NCI-H2171 (cell line): Measurements from ENCODE around the gene EMP1.
A peak's percentile ranks its signal among the peaks of the same experiment; 100 is the strongest.

Experiments
- DNase-seq: peaks from one replicate; lab custom pipeline; 2025; lab: John Stamatoyannopoulos, UW

EMP1 gene

DNA sequence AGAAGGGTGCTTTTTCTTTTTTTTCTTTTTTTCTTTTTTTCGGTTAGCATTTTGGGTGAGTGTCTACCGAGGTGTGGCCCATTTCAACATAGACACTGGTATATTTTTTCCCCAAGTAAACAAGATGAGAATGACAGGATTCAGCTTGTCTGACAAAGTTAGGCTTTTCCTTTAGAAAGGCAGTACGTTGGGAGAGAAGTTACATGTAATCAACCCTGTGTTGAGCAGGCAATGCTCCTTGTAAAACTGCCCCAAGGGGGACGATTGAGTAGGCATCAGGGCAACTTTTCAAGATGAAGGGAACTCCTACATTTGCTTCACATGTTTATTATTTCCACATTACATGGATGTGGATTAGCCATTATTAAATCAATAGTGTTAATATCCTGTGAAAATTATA is 1.7 kb downstream of the EMP1 start:
- DNase-seq = no peak

GRCh38 chr12:13198876-13199275 is 2.4 kb downstream of the EMP1 start:
- DNase-seq = no peak

- DNase-seq = no peak
Observed at GRCh38 chr12:13199592-13199991, 3.1 kb downstream of the EMP1 start.

- DNase-seq = no peak
Observed at GRCh38 chr12:13200841-13201240, 4.3 kb downstream of the EMP1 start.

DNA sequence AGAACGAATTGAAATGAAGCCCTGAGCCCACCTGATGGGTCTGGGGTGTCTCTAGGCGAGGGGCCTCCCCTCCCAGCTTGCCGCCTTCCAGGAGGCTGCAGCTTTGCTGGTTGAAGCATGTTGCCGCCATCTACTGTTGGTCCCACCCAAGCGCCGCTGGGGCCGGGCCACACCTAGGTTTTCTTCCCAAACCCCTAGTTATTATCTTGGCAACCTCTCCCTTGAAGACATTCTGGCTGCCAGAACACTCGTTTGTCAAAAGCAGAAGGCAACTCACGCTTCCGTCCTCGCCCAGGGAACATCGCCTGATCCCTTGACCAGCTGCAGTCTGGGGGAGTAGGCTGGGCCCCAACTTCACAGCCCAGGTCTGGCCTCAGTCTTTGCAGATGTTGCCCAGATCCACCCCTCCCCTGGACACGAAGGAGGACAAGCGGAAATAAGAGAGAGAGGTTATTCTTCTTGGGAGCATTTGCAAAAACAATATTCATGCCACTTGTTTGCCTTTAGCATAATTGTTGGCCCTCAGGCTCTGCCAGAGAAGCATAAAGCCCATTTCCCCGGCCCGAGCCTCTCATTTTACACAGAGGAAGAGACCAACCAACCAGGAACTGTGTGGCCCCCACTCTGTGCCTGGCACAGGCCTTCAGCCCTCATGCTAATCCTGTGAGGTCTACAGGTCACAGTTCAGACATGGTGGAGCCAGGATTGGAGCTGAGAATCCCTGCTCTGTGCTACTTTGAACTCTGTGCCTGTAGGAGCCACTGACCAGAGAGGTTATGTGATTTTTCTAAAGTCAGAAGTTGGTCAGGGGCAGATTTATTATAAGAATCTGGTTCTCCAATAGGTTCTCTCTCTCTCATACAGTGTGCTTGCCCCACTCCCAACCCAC is 6.8 kb downstream of the EMP1 start:
- DNase-seq = no peak

- no peak for DNase-seq
Observed at GRCh38 chr12:13204428-13204827, 7.9 kb downstream of the EMP1 start.

DNA sequence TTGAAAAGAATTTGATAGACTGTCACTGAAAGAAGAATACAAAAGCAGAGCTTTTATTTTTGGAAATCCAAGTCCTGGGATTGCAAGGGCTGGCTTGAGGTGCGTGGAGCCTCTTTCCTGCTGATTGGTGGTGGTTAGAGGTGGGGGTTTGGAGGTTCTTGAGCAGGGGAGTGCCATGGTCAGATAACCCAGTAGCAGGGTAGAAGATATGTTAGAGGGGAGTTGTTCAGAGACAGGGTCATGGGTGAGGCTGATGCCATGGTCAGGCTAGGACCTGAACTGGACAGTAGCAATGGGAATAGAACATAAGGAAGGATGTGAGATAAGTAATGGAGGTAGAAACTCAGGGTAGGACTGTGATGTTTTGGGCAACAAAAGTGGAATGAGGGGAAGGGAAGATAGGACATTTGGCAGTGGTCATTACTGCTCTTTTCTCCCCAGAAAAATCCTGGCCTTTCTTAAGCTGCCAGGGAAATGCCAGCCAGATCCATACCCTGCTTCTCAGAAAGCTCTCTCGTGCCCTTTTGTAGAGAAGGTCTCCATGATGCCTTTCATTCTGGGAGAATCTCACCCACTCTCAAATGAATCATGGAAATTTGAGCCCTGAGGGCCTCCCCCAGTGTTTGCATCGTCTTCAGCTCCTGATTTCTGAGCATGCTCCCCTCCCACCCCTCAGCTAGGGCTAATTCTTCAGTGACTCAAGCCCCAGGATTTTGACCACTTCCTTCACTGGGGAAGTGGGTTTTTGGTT is 9.5 kb downstream of the EMP1 start:
- no peak for DNase-seq

DNA sequence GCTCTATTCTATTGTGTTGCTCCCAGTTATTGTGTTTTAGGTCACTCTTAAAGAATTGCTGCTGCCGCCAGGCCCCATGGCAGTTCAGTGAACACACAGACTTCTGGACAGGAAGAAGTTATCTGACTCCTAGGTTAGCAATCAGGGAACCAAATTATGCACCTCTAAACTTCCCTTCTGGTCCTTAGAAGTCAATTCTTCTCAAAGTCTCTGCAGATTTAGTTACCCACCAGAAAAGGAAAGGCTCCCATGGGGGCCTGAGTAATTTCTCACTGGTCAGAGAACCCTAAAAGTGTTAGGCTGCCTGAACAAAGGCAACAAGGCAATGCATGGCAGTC is 10.0 kb downstream of the EMP1 start:
- DNase-seq = no peak

DNA sequence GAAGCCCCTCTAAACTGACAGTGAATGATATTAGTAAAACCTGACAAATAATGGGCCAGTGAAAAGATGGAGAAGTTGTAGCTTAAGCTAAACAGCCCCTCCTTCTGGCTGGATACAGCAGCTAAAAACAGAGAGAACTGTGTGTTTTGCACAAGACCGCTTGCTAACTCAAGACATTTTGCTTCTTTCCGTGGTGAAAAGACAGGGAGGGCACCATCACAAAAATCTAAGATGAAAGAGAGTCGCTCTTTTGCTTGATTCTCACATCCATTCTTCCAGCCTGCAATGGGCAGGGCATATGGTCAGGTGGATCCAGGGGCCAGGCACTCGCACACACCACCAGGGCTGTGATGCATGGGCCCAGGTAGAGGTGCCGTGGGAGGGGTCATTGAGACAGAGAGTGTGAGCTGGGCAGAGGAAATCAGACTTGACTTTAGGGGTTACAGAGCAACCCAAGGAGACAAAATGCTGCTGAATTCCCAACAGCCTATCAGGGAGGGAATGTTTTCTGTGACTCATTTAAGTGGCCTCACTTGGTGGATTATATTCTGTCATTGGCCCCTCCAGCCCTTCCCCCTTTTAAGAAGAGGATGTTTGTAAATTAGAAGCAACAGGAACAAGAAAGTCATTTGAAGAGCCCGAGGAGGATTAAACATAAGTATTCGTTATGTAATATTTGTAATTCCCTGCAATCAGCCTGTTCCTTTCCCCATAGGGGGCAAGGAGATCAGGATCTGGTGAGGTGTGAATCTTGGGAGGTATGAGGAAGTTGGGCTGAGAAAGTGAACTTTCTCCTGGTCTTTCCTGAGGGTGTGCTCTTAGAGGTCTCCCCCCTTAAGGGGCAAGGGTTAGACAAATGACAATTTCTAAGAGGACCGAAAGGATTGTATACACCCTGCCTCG is 12.3 kb downstream of the EMP1 start:
- no peak for DNase-seq

- DNase-seq = no peak
Observed at GRCh38 chr12:13209436-13210235, 13.1 kb downstream of the EMP1 start.

DNA sequence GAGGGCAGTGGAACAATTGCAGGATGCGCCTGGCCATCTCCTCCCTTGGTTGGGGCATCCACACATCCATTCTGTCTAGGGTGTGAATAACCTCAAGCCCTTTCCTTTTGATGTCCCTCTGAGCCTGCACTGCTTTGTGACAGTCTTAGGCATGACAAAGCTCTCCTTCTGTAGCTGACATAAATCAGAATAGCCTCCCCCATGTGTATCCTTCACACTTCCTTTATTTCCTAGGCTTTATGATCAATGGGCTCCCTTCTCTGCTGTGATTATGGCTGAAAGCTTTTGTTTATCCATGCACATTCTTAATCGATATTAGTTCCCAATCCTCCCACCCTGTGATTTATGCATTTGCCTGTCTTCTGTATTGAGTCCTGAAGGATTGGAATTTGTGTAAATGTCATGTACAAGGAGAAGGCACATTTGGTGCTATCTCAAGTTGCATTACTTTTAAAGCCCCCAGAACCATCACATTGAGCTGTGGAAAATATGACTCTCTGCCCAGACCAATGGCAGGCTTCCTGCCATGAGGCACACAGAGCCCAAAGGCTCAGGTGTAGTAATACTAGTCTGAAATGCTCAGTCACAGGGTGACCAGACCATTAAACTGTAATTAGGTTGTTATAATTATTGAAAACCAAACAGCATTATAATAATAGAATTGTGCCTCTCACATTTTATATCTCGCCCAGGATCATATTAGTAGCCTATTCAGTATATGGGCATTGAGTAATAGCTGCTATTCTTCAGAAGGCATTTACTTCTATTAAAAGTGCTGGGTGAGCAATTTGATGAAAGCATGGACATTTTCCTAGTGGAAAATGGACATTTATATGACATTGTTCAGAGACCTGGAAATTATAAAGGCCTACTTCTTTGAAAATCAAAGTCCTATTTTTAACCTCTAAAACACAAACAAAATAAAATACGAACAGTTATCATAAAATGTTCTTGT is 14.0 kb downstream of the EMP1 start:
- no peak for DNase-seq

- no peak for DNase-seq
Observed at GRCh38 chr12:13211191-13211858, 14.8 kb downstream of the EMP1 start.

DNA sequence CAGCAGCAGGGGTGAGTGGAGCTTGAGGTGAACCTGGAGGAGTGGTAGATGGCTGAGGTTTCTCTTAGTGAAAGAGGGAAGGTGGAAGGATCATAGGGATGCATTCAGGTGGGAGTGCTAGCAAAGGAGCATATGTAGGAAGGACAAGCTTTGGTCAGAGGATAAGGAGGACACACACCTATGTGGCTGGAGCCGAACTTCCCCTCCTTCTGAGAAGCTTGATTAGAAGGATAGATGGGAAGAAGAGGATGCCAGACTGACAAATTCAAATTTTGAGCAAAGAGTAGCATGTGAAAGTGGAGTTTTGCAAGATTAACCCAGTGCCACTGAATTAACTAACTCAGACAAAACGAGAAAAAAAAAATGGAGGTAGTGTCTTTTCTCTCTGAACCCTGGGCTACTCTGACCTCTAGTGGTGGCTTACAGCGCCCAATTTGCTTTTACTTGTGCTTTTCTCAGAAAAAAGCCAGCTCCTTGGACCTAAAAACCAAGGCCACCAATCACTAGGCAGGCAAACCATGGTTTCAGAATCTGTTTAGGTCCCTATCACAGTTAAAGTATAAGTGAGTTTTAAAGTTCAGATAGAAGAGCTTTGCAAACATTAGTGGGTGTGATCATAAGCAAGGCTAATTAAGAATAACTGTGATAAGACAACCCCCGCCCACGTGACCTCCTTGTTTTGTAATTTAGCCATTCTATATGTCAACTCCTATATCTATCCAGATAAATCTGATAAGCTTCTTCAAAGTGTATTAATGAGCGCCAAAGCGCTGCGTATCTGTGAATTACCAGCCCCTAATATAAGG is 15.5 kb downstream of the EMP1 start:
- DNase-seq = peak; percentile 36

- DNase-seq = no peak
Observed at GRCh38 chr12:13215056-13215455, 18.5 kb downstream of the EMP1 start.

DNA sequence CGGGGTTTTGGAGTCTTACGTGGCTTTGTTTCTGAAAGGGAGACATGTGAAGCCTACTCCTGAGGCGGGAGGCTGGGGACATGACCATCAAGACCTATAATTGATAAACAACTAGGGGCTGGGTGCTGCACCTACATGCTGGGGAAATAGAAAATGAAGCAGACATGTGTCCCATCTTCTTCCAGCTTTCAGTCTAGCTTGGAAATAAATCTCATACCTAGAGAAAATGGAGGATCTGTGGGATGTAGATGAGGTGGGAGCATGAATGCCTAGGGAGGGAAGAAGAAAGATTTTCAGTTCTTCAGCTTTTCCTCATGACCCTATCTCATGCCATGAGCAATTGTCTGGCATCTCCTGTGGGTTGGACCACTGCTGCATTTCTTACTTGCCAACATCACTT is 22.1 kb downstream of the EMP1 start:
- DNase-seq = no peak

DNA sequence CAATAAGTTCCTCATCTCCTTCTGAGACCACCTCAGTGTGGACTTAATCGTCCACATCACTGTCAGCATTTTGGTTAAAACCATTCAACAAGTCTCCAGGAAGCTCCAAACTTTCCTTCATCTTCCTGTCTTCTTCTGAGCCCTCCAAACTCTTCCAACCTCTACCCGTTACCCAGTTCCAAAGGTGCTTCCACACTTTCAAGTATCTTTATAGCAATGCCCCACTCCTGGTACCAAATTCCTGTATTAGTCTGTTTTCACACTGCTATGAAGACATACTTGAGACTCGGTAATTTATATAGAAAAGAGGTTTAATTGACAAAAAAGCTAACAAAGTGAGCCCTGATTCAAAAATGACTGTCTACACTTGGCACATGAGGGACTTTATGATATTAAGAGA is 22.8 kb downstream of the EMP1 start:
- no peak for DNase-seq

DNA sequence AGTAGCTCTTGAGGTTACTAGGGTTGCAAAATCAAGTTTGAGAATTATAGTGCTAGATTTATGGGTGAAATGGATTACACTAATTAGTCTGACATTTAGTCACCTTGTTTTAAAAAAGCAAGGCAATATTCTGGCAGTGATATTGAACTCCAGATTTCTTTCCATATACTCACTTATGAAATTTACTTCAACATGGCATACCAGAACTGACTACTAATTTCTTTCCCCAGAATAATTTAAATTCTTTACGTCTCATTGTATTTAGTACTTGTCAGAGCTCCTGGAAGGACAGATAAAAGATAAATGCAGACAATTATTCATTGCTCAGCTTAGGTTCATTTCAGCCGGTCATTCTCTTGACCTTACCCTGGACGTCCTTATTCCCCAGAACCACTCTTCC is 24.3 kb downstream of the EMP1 start:
- DNase-seq = no peak

GRCh38 chr12:13222076-13222475 is 25.6 kb downstream of the EMP1 start:
- no peak for DNase-seq

DNA sequence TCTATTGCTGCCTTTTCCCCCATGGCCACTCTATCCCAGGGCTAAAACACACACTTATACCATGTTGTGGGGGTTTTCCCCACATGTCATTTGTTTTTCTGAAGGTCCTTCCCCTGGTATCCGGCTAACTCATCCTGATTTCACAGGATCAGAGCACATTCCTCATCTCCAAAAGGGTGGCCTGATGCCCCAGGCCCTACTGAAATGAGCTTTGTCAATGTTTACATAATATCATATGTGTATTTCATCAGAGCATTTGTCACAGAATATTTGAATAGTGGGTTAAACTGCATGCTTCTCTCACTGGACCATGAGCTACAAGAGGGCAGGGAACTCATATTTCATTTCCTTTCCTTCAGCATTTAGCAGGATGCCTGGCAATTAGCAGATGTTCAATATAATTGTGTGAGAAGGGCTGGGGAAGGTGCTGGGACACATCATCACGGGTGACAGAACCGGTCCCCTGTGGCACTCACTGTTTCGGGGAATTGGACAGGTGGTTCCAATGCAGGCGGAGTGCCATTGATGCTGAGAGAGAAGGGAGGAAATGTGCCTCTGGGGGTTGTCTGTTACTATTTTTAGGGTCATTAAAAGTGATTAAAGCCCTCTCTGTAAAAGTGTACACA is 26.8 kb downstream of the EMP1 start:
- peak; percentile 17 for DNase-seq
